IPS-18a (cell line): ENCODE measurements around the gene FAM110A.

Experiments used
- H3K27ac ChIP-seq: one replicate; pipeline ENCODE4 v1.5.1; 2013; ENCODE audit warnings: low read length
- H3K27me3 ChIP-seq: one replicate; pipeline ENCODE4 v1.6.1; 2013; ENCODE audit warnings: mild to moderate bottlenecking, low read length; ENCODE audit not compliant: control insufficient read depth, insufficient read depth
- H3K36me3 ChIP-seq: one replicate; pipeline ENCODE4 v1.6.1; 2013; ENCODE audit warnings: low read depth, low read length; ENCODE audit not compliant: control insufficient read depth
- H3K4me1 ChIP-seq: one replicate; pipeline ENCODE4 v1.6.1; 2013; ENCODE audit warnings: low read depth, low read length; ENCODE audit not compliant: control insufficient read depth
- H3K4me3 ChIP-seq: one replicate; pipeline ENCODE4 v1.5.1; 2013; ENCODE audit warnings: low read length
- H3K9ac ChIP-seq: one replicate; pipeline ENCODE4 v1.6.1; 2013; ENCODE audit warnings: mild to moderate bottlenecking, low read length, moderate library complexity
- H3K9me3 ChIP-seq: one replicate; pipeline ENCODE4 v1.6.1; 2013; ENCODE audit warnings: low read depth, low read length; ENCODE audit not compliant: control insufficient read depth

FAM110A gene

DNA sequence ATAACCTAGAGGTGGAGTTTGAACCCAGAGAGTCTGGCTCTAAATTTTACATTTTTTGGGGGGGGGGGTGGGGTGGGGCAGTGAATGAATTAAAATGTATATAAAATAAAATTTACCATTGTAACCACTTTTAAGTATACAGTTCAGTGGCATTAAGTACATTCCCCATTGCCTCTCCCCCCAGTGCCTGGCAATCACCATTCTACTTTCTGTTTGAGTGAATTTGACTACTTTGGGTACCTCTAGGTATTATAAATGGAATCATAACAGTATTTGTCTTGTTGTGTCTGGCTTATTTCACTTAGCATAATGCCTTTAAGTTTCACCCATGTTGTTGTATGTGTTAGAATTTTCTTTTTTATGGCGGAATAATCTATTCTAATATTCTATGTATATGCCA lies 2.7 kb downstream of the FAM110A start:
- Histone ChIP-seq H3K4me1 (peaks cover 8% of the 10 kb centered on the region), H3K4me3 (no peak overlapping the region), H3K36me3 (no peaks in the 10 kb centered on the region), H3K9ac (no peak overlapping the region), H3K9me3 (no peaks in the 10 kb centered on the region), H3K27me3 (peaks cover 35% of the 10 kb centered on the region), H3K27ac (no peak overlapping the region)

DNA sequence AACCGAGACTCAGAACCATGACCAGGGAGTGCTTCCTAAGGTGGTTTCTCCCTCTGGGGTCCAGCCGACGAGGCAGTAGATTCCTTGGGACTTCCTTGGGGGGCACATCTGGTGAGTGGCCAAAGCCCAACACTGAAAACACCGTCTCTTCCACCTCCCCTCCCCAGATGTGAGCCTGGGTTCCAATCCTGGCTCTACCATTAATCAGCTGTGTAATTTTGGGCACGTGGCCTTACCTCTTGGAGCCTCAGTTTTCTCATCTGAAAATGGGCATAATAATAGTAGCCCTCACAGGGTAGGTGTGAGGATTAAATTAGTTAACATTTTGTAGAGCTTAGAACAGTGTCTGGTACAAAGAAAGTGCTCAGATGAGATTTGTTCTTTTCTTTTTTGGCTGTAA lies 5.5 kb downstream of the FAM110A start:
- no peak overlapping the region for H3K27ac ChIP-seq
- peaks cover 11% of the 10 kb centered on the region for H3K4me1 ChIP-seq

DNA sequence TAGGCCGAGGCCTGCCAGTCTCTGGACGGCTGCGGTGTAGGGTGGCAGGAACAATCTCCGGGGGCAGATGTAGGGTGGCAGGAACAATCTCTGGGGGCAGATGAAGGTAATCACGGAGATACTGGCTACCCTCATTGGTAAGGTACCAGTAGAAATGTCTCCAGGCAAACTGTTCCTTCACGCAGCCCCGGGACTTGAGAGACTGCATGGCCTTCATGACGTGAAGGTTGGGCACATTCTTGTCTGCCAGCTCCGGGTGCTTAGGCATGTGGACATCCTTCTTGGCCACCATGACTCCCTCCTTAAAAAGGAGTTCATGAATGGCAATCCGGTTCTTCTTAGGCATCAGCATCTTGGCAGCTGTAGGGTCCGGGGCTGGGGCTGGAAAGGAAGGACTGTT lies 6.1 kb downstream of the FAM110A start:
- H3K27ac ChIP-seq, result no peak overlapping the region
- no peak overlapping the region for H3K4me3 ChIP-seq
- H3K36me3 ChIP-seq, result no peaks in the 10 kb centered on the region
- peaks cover 12% of the 10 kb centered on the region for H3K4me1 ChIP-seq
- no peak overlapping the region for H3K9ac ChIP-seq
- H3K27me3 ChIP-seq, result peaks cover 58% of the 10 kb centered on the region
- no peaks in the 10 kb centered on the region for H3K9me3 ChIP-seq

More for the DNA sequence above, 5.5 kb downstream of the FAM110A start:
- H3K36me3 ChIP-seq, result no peaks in the 10 kb centered on the region
- H3K4me3 ChIP-seq, result no peak overlapping the region
- H3K9ac ChIP-seq, result no peak overlapping the region
- H3K9me3 ChIP-seq, result no peaks in the 10 kb centered on the region
- peaks cover 62% of the 10 kb centered on the region for H3K27me3 ChIP-seq

- peaks cover 9% of the 10 kb centered on the region for H3K4me1 ChIP-seq
- H3K27ac ChIP-seq, result no peak overlapping the region
- H3K36me3 ChIP-seq, result no peaks in the 10 kb centered on the region
- no peaks in the 10 kb centered on the region for H3K9me3 ChIP-seq
- H3K9ac ChIP-seq, result no peak overlapping the region
- peak overlapping the region; percentile 71 for H3K4me3 ChIP-seq
- peaks cover 58% of the 10 kb centered on the region for H3K27me3 ChIP-seq
These were observed 7.0 kb downstream of the FAM110A start for GRCh38 chr20:840503-840857.

- peaks cover 9% of the 10 kb centered on the region for H3K4me1 ChIP-seq
- no peaks in the 10 kb centered on the region for H3K36me3 ChIP-seq
- no peak overlapping the region for H3K27ac ChIP-seq
- H3K4me3 ChIP-seq, result peak overlapping the region; percentile 71
- H3K9ac ChIP-seq, result no peak overlapping the region
- H3K27me3 ChIP-seq, result peaks cover 62% of the 10 kb centered on the region
- H3K9me3 ChIP-seq, result no peaks in the 10 kb centered on the region
These were observed 7.5 kb downstream of the FAM110A start for GRCh38 chr20:840858-841567.

- Histone ChIP-seq H3K9me3 (no peaks in the 10 kb centered on the region), H3K27ac (no peak overlapping the region), H3K4me3 (peak overlapping the region; percentile 71), H3K27me3 (peaks cover 64% of the 10 kb centered on the region), H3K36me3 (no peaks in the 10 kb centered on the region), H3K4me1 (peaks cover 9% of the 10 kb centered on the region), H3K9ac (no peak overlapping the region)
These were observed 8.3 kb downstream of the FAM110A start for GRCh38 chr20:841568-842546.

DNA sequence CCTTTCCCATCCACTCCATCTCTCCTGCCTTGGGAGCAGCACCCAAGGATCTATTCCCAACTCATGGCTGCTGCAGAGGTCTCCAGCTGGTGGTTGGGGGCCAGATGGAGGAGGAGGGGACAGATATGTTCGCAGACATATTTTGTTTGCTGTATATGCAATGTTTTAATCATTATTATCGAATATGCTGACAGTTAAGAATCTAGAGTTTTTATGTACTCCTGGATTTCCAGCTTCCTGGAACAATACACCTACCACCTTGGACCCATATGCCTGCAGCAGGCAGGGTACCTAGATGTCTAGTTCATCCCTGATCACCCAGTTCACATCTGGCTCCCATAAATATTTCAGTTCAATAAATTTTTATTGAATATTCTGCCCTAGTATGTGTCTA lies 9.0 kb downstream of the FAM110A start:
- Histone ChIP-seq H3K4me3 (peak overlapping the region; percentile 71), H3K9me3 (no peaks in the 10 kb centered on the region), H3K27me3 (peaks cover 64% of the 10 kb centered on the region), H3K4me1 (peaks cover 9% of the 10 kb centered on the region), H3K27ac (no peak overlapping the region), H3K36me3 (no peaks in the 10 kb centered on the region), H3K9ac (no peak overlapping the region)

GRCh38 chr20:843912-844311 lies 10.4 kb downstream of the FAM110A start:
- Histone ChIP-seq H3K9me3 (no peaks in the 10 kb centered on the region), H3K27me3 (peaks cover 63% of the 10 kb centered on the region), H3K27ac (no peak overlapping the region), H3K4me3 (peak overlapping the region; percentile 67), H3K36me3 (no peaks in the 10 kb centered on the region), H3K9ac (no peak overlapping the region), H3K4me1 (peaks cover 9% of the 10 kb centered on the region)

- no peaks in the 10 kb centered on the region for H3K36me3 ChIP-seq
- H3K9ac ChIP-seq, result peak overlapping the region; percentile 66
- H3K9me3 ChIP-seq, result no peaks in the 10 kb centered on the region
- no peak overlapping the region for H3K27ac ChIP-seq
- H3K4me1 ChIP-seq, result peaks cover 9% of the 10 kb centered on the region
- H3K27me3 ChIP-seq, result peaks cover 58% of the 10 kb centered on the region
- peak overlapping the region; percentile 67 for H3K4me3 ChIP-seq
These were observed 11.1 kb downstream of the FAM110A start for GRCh38 chr20:844473-845225.

DNA sequence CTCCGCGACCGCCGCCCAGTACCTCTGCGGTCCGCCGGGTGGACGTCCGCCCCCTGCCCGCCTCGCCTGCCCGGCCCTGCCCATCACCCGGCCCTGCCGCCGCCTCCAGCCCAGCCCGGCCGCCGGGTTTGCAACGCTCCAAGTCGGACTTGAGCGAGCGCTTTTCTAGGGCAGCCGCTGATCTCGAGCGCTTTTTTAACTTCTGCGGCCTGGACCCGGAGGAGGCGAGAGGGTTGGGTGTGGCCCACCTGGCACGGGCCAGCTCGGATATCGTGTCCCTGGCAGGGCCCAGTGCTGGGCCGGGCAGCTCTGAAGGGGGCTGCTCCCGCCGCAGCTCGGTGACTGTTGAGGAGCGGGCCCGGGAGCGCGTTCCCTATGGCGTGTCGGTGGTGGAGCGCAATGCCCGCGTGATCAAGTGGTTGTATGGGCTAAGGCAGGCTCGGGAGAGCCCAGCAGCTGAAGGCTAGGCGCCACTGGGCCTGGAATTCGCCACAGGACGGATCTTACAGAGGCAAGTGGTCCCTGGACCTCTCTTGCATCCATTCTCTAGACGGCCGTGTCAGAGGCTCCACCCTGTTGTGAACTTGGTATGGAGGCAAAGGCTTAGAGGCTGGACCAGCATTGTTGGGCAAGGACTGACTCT lies 11.8 kb downstream of the FAM110A start:
- no peak overlapping the region for H3K9ac ChIP-seq
- H3K27ac ChIP-seq, result no peak overlapping the region
- H3K27me3 ChIP-seq, result peaks cover 54% of the 10 kb centered on the region
- no peaks in the 10 kb centered on the region for H3K9me3 ChIP-seq
- no peaks in the 10 kb centered on the region for H3K36me3 ChIP-seq
- peaks cover 9% of the 10 kb centered on the region for H3K4me1 ChIP-seq
- peak overlapping the region; percentile 67 for H3K4me3 ChIP-seq
